ENCODE results near the gene MAGI2.
"Not testable (repeated sequence)": the region's sequence is repeated elsewhere in the genome, so short reads cannot be mapped to it uniquely, and the experiment has no call there.

MAGI2 gene

DNA sequence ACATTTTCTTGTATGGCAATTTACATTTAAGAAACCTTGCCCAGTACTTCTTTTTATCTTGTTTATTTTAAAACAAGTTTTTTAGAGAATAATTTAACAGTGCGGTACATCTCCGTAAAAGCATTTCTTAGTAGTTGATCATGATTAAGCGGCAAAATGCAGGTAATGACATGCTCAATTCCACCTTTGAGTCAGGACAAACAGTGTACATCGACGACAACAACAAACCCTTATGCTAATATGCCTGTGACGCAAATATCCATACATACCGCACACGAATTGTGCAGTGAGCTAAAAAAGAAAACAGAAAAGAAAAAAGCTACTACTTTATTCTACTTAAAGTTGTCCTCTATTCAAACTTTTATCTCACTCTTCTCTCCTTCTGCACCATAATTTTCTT is 1.9 kb downstream of the MAGI2 start:
- DNase-seq (ENCODE audit: low spot score), result no peak

DNA sequence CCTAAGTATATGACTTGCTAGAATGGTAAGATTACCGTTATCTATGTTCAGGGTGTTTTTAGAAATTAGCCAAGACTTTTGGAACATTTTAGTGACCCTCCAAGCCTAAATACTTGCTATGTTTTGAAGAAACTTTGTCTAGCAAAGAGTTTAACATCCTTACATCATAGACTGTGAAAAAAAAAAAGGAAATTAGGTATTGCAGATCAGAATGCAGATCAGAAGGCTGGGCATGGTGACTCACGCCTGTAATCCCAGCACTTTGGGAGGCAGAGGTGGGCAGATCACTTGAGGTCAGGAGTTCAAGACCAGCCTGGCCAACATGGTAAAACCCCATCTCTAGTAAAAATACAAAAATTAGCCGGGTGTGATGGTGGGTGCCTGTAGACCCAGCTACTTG is 10.7 kb downstream of the MAGI2 start:
- DNase-seq (ENCODE audit: low spot score), result not testable (repeated sequence)

DNA sequence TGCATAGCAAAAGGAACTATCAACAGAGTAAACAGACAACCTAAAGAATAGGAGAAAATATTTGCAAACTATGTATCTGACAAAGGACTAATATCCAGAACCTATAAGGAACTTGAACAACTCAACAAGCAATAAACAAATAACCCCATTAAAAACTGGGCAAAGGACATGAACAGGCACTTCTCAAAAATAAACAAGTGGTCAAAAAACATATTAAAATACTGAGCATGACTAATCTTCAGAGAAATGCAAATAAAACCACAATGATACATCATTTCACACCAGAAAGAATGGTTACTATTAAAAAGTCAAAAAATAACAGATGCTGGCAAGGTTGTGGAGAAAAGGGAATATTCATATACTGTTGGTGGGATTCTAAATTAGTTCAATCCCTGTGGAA is 17.1 kb downstream of the MAGI2 start:
- no peak for DNase-seq (ENCODE audit: low spot score)

DNA sequence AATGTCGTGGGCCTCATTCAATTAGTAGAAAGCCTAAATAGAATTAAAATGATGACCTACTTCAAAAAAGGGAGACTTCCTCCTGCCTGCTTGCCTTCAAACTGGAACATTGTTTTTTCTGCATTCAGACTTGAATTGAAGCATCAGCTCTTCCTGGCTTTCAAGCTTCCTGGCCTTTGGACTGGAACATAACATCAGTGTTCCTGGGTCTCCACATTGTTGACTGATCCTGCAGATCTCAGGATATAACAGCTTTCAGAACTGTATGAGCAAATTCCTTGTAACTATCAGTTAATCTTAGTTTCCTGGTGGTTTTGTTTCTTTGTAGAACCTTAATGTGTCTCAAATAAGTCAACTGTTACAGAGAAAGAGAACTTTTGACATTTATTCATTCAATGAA is 18.6 kb downstream of the MAGI2 start:
- DNase-seq (ENCODE audit: low spot score), result no peak

DNA sequence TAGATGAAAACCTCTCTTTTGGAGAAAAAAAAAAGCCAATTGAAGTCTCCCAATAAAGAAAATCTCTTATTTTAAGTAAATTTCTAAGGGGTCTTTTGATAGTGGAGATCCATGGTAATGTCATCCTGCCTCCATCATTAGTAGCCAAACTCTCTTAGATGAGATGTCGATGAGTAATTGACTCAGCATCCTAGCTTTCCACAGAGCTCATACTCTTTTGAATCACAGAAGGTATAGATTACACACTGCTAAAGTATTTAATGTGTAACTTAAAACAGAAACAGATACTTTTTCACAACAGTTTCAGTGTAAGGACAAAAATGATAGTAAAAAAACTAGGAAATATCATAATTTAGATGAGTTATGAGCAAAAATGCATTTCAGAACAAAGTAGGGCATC is 19.4 kb downstream of the MAGI2 start:
- DNase-seq (ENCODE audit: low spot score), result no peak

DNA sequence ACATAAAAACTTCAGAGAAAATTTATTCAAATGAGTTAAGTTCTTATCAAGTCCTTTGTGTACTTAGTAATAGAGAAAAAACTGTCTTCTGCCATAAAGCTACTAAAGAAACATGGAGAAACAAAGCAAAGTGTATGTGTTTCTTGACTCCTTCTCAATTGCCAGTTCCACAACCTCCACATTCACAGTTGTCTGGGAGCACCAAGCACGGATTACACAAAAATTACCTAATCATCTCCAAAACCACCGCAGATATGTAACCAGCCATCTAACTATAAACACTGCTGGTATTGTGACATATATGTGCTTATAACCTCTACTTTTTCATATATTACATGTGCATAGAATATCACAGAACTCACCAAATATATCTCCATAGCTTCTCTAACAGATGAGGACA is 23.1 kb downstream of the MAGI2 start:
- DNase-seq (ENCODE audit: low spot score), result no peak

DNA sequence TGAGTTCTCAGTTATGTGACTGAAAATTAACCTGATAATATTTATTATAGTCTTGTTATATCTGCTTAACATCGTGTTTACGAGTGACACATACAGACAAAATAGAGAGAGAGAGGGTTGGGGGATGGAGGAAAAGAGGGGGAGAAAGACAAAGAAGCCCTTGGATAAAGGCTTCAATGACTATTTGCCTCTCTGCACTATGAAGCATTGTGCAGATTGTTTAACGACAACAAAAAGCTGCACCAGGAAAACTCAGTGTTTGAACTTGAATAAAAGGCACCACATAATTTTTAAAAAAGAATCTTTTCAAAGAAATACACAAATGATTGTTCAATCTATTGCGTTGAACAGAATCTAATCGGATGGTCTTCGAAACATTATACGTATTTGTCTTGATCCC is 27.8 kb downstream of the MAGI2 start:
- DNase-seq (ENCODE audit: low spot score), result no peak

DNA sequence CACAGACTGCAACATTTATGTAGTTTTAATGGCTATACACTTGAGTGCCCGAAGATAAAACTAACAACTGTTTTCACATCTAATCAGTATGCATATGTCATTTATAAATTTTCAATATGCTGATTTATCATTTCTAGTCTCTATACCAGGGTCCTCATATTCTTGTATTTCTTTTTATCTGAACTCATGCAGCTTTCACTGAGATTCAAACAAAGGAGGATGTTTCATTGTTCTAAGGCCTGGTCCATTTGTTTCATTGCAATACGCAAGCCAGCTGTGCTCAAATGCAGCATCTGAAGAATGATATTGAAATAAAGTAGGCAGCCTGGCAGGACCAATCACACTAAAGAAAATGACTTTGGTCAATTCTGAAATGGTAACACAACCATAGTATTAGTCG is 31.7 kb downstream of the MAGI2 start:
- no peak for DNase-seq (ENCODE audit: low spot score)

DNA sequence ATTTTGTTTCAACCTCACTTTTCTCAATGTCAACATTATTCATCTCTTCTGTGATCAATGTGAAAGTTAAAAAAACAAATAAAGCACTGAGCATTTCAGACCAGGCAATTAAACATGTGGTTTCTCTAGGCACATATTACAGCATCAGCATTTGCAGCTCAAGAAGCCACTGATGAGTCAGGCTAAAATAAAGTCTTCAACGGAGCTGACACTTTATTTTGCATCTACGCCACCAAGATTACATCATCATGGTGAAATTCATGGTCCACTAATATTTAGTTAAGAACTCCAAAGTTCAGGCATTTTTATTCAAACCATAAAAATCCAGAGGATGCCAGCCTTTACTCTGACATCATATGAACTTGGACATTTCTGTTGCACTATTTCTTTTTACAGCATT is 33.0 kb downstream of the MAGI2 start:
- no peak for DNase-seq (ENCODE audit: low spot score)

DNA sequence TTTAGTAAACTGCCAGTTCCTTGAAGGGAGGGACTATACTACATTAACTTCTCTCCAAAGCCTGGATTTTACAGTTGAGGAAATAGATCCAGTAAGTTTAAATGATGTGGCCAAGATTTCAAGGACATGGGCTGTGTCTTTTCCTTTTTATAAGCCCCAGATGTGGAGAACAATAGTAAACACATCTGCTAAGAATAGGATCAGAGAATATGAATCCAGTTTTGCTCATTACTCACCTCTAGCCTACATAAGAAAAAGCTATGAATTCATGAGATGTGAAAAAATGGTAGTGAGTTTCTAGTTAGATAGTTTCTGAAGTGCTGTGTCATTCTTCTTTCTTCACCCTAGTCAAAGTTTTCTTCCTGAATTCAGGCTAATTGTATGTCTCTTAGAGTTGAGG is 38.6 kb downstream of the MAGI2 start:
- no peak for DNase-seq (ENCODE audit: low spot score)

DNA sequence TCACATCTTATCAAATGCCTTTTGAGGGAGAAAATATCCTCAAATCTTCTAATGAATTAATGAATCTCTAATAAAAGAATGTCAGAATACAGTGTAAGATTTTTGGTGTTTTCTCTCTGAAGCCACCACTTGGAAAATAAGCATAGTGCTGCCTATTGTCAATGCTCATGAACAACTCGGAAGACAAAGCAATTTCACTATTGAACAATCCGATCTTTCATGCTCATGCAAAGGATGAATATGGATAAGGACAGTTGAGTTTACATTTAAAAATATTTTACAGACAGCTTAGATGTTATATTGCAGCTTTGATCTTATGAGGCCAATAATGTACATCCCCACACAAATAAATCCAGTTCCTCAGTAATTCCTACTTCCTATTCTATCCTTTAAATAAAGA is 40.6 kb downstream of the MAGI2 start:
- no peak for DNase-seq (ENCODE audit: low spot score)

DNA sequence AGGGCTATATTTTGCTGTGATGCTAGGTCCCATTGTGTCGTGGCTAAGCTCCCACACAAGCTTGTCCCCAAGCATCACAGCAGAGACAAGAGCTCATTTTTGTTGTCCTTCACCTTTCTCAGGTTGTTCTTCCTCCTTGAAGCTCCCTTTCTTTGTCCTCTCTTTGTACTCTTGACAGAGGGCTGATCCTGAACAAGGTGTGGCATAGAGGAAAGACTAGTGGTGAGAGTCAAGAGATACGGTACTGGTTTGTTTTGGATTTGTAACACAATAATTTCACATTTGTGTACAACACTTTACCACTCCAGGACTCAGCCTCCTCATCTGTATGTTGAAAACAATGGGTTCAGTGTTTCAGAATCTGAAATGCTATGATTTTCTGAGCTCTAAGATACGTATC is 41.0 kb downstream of the MAGI2 start:
- DNase-seq (ENCODE audit: low spot score), result no peak

DNA sequence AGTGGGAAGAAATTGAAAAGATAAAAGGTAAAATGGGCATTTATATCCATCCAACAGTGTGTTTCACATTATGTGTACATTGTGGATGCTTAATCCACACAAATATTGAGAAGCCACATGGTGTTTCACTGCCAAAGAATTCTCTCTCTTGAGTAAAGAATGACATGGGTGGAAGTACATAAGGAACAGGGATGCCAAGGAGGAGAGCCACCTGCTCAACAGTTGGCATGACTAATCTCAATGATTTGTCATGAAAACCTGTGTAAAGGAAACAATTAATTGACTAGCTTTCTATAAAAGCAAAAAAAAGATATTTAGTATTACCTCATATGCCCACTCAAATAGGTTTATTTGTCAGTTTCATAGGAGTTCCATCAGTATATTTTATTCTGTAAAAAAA is 43.1 kb downstream of the MAGI2 start:
- DNase-seq (ENCODE audit: low spot score), result no peak

DNA sequence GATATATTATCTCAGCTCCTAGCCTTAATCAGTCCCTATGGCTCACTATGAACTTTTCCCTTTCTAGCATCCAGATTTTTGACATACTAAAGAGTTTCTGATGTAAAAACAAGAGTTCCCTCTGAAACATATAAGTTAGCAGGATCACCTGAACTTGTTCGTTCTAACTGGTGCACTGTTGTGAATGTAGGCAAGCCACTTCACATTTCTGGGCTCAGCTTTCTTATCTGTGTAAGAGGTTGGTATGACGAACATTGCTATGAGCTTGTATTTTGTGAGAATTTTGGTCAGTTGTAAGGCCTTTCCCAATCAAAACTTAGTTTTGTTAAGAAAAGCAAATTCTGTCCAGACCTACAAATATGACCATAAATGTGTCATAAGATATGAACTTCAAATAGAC is 46.1 kb downstream of the MAGI2 start:
- no peak for DNase-seq (ENCODE audit: low spot score)

DNA sequence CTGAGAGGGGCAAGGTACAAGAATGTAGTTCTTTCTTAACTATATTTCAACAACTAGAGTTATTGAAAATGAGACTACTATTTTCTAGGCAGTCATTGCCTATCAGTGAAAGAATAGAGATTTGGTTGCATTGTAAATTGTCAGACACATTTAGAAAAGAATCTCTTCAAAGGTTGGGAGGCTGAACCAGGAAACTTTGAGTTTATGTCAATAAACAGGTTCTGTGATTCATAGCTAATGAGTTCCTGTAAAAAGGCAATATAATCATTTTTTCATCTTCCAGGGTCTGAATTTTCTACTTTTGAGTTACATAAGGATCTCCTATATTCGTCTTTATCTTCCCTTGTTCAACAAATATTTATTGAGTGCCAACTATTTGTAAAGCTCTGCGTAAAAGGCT is 47.1 kb downstream of the MAGI2 start:
- DNase-seq (ENCODE audit: low spot score), result no peak

DNA sequence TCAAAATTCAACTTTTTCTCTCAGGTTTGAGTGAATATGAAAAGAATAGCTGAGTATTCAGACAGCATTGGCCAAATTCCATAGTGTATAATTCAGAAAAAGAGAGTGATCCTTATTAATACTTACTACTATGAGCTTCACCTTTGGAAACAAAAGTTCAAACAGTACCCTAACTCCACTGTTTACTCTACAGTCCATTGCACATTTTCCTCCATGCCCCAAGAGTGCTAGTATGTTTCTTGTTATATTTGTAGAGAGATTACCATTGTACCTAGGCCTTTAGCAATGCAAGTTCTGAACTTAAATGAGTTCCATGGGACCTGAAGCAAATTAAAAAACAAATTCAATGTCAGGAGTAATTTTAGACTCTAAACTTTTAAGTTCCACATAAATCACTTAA is 48.1 kb downstream of the MAGI2 start:
- DNase-seq (ENCODE audit: low spot score), result no peak

DNA sequence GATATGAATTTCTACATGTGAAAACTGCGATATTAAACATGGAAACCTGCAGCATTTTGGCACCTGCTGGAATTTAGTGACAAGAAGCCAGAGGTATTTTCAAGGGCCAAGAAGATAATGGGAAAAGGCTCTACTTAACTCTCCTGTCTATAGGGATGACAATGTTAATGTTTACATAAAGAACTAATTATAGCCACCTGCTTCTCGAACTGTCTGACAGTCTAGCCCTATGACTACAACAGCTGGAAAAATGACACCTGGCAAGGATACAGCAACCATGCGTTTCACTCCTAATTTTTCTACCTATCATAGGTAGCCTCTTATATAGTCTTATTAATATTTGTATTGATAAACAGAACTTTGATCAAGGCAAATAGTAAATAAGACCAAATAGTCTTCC is 49.6 kb downstream of the MAGI2 start:
- no peak for DNase-seq (ENCODE audit: low spot score)

DNA sequence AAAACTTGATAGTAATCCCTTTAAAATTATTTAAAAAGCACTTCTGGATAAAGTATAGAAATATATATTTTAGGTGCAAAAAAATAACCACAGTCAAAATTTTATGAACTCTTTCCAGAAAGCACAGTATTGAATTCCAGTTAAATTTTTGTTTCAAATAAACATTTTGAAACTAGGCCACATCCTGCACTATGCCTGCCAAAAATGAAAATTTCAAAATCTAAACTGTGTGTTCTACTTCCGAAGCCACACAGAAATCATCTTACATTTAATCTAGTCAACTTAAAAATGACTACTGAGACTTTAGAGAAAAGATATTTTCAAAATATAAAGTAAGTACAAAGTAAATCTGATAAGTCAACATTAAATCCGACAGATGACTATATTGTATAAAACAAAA is 50.0 kb downstream of the MAGI2 start:
- no peak for DNase-seq (ENCODE audit: low spot score)

DNA sequence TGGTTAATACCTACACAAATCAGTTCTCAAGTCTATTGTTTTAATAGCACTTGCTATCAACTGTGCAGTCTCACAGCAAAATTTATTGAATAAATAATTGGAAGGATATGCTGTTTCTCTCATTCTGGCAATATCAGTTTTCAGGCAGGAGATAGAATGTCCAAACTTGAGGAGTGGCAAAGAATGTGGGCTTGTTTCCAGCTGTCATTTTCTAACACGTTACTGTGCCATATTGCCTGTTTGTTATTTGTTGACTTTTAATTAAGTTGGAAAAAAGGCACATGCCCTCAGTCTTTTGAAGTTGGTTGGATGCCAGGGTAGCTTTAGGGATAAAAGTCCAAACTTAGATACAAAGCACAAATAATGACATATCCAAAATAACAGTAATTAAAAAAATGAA is 52.2 kb downstream of the MAGI2 start:
- DNase-seq (ENCODE audit: low spot score), result no peak

DNA sequence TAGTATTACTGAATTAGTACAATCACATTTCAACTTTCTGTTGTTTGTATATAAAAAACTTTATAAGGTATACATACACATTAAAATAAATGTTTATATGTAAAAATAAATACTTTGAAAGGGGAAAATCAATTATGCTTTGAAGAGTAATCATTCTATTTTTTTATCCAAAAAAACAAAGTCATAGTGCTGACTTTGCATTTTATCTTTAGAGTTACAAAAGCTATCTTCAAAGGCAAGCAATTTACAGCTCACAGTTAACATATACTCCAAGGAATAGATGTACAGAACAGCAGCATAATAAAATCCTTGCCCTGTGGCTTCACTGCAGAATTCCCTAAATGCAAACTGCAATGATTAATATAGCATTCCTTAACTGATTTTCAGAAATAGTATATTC is 53.2 kb downstream of the MAGI2 start:
- no peak for DNase-seq (ENCODE audit: low spot score)

DNA sequence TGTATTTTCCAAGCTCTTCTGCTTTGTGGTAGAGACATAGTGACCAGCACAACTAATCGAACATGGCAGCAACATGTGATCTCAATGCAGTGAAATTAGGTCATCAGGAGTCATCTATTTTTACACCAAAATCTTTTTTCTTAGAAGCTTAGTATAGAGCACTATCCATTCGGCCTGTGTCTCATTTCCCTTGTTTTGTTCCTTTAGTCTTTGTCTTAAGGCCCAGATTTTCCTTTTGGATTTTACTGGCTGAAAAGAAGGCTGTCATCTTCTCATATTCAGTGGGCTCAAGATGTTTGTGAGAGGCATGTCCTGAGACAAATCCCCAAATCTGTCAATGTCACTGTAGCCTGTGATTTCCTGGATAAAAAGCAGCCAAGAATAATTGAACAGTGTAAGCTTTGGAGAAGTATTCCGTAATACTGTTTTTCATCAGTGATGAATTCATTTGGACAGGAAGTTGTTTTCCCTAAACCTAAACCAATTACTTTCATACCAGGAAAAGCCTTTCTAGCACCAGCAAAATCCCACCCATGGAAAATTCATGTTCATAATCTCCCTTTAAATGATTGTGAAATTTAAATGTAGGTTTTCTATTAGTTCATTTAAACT is 55.2 kb downstream of the MAGI2 start:
- DNase-seq (ENCODE audit: low spot score), result peak; percentile 6

DNA sequence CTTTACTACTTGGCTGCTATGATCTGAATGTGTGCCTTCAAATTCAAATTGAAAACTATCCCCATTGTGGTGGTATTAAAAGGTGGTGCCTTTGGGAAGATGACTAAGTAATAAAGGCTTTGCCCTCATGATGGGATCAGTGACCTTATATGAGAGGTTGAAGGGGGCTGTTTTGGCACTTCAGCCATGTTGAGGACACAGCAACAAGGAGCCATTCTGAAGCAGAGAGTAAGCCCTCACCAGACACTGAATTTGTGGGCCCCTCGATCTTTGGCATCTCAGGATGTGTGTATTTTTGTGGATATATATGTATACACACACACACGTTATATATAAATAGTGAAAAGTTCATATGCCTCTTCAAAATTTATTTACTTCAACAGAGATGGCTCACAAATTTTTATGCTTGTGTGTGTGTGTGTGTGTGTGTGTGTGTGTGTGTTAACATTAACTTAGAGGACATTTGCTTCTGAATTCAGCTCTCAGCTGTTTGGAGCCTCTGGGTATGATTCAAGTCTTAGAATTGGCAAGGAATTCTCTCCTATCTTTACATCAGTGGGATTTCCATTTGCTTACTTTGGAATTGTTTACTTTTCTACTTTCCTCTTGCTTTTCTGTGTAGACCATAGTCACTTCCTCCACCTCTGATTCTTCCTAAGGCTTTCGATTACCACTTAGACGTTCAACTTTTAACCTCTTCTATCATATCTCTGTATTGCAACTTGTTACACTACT is 66.6 kb downstream of the MAGI2 start:
- DNase-seq (ENCODE audit: low spot score), result no peak

DNA sequence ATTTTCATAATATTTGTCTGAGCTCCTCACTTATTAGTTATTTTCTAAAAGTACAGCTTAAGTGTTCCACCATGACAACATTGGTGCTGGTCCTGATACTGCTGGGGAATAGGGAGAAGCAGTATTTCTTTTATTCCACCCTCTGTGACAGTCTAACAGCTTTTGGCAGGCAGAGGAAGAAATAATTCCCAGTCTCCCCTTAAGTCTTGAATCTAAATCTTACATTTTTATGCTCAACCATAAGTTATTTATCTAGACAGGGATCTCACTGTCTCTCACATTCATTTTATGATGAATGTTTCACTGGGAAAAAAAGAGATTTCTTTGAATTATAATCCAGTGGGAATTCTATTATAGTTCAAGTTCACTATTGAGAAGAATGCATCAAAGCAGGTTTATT is 71.5 kb downstream of the MAGI2 start:
- no peak for DNase-seq (ENCODE audit: low spot score)

DNA sequence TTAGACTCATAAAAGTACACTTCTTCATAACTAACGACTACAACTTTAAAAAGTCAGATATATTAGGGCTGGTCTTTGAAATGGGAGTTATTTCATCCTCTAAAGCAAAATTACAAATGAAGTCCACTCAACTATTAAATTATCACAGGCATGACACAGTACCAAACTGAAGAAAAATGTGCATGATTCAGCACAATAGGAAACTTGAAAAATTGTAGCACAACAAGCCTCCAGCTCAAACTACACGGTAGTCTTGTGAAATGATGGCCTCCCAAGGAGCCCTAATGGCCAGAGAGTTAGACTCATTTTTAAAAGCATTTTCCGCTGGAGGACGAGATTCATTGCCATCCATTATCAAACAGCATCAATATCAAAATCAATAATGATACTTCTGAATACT is 76.4 kb downstream of the MAGI2 start:
- no peak for DNase-seq (ENCODE audit: low spot score)
